ENCODE data around the gene GABRG3.

- TF ChIP-seq CTCF (IDR thresholded peaks at IDR 0.05) (no peak), POLR2A (IDR thresholded peaks at IDR 0.05; ENCODE audit: low read depth) (no peak)
Measured at GRCh38 chr15:27218426-27218825, 247.4 kb downstream of the GABRG3 start.
